ENCODE measurements around the gene TEDC2. TPM values are rescaled to one million over a fixed set of nuclear protein-coding genes. Genes with fewer than 3 reads are reported as not detected.
A peak's percentile ranks its signal among the peaks of the same experiment; 100 is the strongest.
"Not testable (repeated sequence)": the region's sequence is repeated elsewhere in the genome, so short reads cannot be mapped to it uniquely, and the experiment has no call there.

The TEDC2 gene
- total RNA-seq, 1 donor from 2014 or later = 8.4 TPM

DNA sequence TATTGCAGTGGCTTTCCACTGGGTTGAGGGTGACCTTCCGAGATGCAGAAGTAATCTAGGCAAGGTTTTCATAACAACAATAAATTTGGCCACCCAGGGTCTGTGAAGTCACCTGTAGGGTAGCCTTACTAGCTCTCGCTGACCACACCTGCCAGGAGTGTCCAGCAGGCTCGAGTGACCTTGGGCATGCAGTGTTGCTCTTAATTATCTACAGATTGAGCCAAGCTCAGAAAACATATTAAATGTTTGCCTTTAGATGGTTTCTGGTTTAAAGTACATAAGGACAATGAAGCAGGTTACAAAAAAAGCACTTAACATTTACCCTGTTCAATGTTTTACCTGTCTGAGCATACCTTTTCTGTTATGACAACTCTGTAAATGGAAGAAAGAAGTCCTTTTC, 16.8 kb downstream of the TEDC2 start:
- no peak for DNase-seq

GRCh38 chr16:2477327-2477726, 17.4 kb downstream of the TEDC2 start:
- no peak for DNase-seq

GRCh38 chr16:2478279-2478678, 18.4 kb downstream of the TEDC2 start:
- DNase-seq = no peak

- not testable (repeated sequence) for DNase-seq
Measured at GRCh38 chr16:2479996-2480395, 20.1 kb downstream of the TEDC2 start.

- no peak for DNase-seq
Measured at GRCh38 chr16:2480948-2481347, 21.0 kb downstream of the TEDC2 start.

GRCh38 chr16:2481676-2482075, 21.8 kb downstream of the TEDC2 start:
- DNase-seq = no peak

DNA sequence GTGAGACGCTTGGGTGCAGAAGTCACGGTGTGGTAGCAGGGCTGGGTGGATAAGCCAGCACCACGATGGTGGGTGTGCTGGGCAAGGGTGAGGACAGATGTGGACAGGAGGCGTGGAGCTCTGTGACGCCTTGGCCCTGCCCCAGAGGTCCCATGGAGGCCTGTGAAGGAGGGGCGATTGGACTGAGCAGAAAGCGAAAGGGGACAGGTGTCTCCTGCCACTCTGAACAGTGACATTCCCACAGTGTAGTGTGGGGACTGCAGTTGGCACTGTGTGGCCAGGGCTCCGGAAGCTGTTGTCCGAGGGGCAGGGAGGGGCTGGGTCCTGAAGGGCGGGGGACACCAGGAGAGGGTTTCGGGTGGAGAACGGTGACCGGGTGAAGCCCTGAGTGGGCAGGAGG, 22.3 kb downstream of the TEDC2 start:
- DNase-seq = no peak

DNA sequence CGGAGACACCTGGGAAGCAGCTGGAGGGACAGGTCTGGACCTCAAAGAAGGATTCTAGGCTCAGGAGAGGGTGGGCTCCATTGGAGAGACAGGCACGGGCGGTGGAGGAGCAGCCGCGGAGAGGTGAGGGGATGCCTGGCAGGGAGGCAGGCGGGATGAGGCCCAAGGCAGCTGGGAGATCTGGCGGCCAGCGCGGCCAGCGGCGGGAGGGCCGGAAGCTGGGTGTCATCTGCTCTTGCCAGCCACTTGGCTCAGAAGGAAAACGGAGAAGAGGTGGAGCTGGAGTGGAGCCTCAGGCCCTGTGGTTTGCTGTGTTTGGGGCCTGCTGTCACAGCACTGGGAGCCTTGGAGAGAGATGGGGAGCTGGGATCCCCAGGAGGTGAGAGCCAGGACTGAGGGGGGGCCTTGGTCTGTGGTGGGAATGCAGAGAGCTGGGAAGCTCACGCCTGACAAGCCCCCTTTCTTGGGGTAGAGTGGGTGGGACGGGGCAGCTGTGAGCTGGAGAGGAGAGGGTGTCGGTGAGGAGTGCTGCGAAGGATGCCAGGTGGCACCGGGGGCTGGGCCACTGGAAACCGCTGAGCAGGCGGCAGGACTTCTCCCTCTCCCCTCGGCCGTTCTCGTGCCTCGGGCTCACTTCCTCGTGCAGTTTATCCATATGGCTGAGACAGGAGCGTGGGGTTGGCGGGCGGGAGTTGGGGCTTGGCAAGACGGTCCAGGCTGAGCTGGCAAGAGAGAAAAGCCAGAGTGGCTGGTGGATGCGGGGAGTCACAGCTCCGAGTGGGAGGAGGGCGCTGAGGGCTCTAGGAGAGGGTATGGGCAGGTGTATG, 23.0 kb downstream of the TEDC2 start:
- DNase-seq = peak; percentile 63

- DNase-seq = no peak
Measured at GRCh38 chr16:2483939-2484897, 24.3 kb downstream of the TEDC2 start.

DNA sequence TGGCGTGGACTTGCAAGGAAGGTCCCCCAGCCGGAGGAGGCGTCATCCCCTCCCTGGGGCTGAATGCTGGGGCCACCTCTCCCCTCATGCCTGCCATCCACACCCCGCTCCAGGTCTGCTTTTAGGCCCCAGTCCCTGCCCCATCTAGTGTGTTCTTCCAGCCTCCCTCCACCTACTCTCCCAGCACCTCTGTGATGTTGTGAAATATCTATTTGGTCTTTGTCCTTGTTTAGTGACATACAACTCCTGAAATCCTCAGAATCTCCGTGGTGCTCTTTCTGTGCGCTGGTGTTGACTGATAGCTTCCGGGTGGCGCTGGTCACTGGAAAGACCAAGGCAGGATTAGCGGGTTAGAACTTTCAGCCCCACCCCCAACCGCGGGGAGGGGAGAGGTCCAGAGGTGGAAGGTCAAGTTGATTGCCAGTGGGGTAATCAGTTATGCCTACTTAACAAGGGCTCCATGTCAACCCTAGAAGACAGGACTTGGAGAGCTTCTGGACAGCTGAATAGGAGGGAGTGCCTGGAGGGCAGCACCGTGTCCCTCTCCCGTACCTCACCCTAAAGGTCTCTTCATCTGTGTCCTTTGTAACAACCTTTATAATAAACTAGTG, 25.1 kb downstream of the TEDC2 start:
- DNase-seq = no peak

DNA sequence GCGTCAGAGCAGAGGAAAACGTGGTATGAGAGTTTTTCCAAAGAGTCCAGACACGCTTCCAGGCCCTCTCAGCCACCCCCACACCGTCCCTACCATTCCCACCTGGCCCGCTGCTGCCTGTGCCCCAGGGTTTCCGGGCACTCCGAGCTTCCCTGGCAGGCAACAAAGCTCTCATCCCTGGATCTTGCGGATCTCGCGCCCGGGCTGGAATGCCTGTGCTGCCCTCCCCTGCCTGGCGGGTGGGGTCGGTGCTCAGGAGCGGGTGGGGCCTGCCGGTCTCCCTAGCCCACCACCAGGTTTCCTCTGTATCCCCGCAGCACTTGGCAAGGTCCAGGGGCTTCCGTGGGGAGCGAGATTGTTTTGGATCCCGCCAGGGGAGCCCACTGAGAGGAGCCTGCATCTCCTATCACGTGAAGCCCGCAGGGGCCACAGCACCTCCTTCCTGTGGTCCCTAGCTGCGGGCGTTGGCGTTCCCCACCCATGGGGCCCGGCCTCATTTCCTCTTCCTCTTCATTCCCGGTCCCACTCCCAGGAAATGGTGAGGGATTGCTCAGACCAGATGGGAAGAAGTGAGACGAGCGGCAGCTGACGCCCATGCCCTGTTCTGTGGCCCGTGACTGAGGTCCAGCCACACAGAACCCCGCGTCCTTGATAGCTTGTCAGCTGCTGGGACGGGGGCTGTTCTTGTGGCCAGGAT, 26.1 kb downstream of the TEDC2 start:
- DNase-seq = no peak

DNA sequence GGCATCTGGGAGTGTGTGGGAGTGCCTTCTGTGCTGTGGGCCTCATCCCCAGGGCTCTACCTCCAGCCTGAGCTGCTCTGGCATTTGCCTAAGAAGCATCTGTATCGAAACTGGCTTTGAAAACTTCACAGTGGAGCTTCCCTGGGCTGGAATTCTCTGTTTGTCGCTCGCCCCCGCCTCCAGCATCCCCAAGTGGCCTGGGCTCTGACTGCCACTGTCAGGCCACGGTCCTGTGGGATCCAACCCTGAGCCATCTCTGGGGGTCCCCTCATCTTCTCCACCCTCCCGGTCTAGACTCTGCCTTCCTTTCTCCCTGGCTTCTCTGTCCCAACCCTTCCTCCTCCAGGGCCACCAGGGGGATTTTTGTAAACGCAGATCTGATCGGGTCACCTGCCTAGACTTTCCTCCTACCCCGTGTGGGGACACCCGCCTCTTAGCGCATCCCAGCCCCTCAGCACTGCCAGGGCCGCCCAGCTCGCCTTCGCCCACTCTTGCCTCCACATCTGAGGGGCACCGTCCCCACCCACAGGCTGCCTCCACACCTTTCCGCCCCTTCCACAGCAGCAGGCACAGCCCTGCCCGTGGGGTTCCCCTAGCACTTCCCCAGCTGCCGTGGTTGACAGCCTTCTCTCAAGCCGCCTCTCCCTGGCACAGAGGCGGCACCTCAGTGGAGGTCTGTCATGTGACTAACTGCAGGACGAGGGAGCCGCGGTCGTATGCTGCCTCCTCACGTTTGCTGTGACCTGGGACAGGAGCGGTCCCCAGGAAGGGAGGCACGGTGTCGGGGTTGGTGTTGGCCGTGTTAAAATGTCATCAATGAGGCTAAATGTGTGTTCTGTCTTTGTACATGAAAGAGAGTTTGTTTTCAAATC, 27.0 kb downstream of the TEDC2 start:
- DNase-seq = peak; percentile 55

GRCh38 chr16:2487517-2487842, 27.6 kb downstream of the TEDC2 start:
- no peak for DNase-seq

DNA sequence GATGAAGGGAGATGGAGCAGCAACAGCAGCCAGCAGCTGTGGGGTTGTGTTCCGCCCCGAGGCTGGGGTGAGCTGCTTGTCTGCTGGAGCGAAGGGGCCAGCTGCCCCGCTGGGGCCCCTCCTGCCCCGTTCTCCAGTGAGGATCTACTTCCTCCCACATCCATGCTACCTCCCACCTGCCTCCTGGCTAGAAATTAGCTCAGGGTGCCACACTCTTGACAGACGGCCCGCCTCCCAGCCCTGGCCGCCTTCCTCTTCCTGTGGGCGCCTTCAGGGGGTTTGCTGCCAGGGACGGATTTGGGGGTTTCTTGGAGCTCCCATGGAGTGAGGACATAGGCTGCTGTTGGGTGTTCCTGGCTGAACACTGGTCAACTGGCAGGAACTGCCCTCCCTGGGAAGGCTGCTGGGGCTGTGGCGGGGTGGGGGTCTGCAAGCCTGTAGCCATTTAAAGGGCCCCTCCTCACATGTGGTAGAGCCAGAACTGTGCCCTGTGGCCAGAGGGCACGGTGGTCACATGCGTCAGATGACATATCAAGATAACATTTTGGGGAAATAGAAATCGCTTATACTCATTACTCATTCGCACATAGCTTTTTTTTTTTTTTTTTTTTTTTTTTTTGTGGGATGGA, 28.1 kb downstream of the TEDC2 start:
- DNase-seq = no peak

DNA sequence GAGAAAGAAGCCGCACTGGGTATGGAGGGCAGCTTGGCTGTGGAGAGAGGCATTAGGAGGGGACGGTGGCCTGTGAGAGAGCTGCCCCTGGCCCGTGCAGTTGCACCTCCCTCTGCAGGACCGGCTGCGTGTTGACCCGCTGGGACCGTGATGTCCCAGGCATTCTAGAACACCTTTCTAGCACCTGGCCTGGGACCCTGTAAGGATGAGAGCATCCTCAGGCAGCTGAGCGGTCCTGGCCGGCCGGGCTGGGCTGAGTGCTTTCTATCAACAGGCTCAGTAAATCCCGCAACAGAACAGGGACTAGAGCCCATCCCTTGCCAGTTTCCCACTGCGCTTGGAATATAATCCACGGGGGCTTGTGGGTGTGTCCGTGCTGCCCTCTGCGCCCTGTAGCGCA, 29.7 kb downstream of the TEDC2 start:
- no peak for DNase-seq

DNA sequence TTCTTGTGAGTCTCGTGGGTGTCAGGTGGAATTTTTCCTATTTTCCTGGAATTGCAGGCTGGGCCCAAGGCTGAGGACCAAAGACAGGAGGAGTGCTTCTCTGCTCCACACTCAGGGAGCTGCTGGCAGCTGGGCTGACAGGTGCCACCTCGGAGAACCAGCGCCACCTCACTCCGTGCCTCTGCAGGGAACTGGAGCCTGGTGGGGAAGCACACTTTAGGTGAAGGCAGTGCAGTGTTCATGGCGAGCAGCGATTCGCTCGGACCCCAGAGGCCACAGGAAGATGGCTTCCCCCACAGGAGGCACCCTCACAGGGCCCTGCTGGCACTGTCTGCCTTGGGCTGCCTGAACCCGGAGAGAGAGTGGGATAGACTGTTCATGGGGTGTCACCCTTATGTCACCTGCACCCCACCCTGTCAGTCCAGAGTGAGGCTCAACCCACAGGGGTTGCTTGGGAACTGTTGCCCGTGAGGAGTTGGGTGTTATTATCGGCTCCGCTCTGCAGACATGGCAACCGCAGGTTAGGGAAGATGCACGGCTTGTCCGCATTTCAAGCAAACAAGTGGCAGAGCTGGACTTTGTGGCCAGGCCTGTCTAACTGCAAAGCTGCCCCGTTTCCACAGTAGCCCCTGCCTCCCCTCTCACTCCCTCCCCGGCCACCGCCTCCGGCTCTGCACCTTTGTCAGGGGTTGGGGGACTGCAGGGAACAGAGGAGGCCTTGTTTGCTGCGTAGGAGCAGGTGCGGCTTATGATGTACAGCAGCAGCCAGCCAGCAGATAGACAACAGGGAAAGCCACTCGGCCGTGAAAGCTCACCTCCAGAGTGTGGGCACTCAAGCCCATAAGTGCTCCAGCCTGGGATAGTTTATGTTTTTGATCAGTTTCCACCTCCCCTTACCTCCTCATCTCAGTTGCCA, 30.5 kb downstream of the TEDC2 start:
- no peak for DNase-seq

- DNase-seq = no peak
Measured at GRCh38 chr16:2492292-2492691, 32.4 kb downstream of the TEDC2 start.

DNA sequence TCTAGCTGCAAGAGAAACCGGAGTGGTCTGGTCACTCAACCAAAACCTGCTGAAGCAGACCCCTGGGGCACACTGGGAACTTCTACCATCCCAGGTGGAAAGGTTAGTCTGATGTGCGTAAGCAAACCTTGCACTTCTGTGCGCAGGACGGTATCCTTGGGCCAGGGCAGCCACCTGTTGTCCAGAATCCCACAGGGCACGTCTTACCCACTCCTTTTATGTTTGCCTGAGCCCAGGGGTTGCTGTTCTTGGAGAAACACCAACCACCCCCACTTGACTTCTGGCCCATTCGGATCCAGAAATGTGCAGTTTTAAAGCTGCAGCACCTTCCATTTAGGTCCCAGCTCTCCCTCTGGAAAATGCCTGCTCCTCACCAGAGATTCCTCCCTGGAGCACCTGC, 33.7 kb downstream of the TEDC2 start:
- DNase-seq = no peak

GRCh38 chr16:2494616-2495015, 34.7 kb downstream of the TEDC2 start:
- no peak for DNase-seq

DNA sequence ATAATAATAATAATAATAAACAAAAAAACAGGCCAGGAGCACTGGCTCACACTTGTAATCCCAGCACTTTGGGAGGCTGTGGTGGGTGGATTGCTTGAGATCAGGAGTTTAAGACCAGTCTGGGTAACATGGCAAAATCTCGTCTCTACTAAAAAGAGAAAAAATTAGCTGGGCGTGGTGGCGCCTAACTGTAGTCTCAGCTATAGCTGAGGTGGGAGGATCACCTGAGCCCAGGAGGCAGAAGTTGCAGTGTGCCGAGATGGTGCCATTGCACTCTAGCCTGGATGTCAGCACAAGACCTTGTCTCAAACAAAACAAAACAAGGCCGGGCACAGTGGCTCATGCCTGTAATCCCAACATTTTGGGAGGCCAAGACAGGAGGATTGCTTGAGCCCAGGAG, 35.1 kb downstream of the TEDC2 start:
- DNase-seq = no peak
